GM20431 (cell line): Measurements from ENCODE around the gene UBTD1.

Experiments
- in situ Hi-C: fragments of 300-500 bp; cut with MseI, MboI; formaldehyde crosslinking; loops from one replicate; pipeline ENCODE4 v1.15.0; 2020; ENCODE audit warnings: low sequenced_read_pairs; ENCODE audit not compliant: unreplicated experiment

UBTD1 gene

GRCh38 chr10:97533888-97534287 lies 35.2 kb downstream of the UBTD1 start:
- in situ Hi-C loops, result no loop called here

GRCh38 chr10:97534746-97535367 lies 36.1 kb downstream of the UBTD1 start:
- in situ Hi-C loops, result no loop called here

GRCh38 chr10:97537186-97537869 lies 38.6 kb downstream of the UBTD1 start:
- in situ Hi-C loops, result no loop called here

GRCh38 chr10:97538411-97538810 lies 39.7 kb downstream of the UBTD1 start:
- in situ Hi-C loops, result no loop called here

GRCh38 chr10:97538839-97539238 lies 40.1 kb downstream of the UBTD1 start:
- in situ Hi-C loops, result no loop called here

GRCh38 chr10:97539523-97540200 lies 40.9 kb downstream of the UBTD1 start:
- in situ Hi-C loops, result no loop called here

- in situ Hi-C loops, result no loop called here
Observed at GRCh38 chr10:97540669-97541500, 42.2 kb downstream of the UBTD1 start.

- in situ Hi-C loops, result no loop called here
Observed at GRCh38 chr10:97542169-97543024, 43.7 kb downstream of the UBTD1 start.

GRCh38 chr10:97543025-97543546 lies 44.4 kb downstream of the UBTD1 start:
- in situ Hi-C loops, result no loop called here

- in situ Hi-C loops, result no loop called here
Observed at GRCh38 chr10:97546456-97547270, 47.9 kb downstream of the UBTD1 start.

GRCh38 chr10:97547271-97547600 lies 48.5 kb downstream of the UBTD1 start:
- in situ Hi-C loops, result no loop called here

- in situ Hi-C loops, result no loop called here
Observed at GRCh38 chr10:97547962-97548361, 49.2 kb downstream of the UBTD1 start.

GRCh38 chr10:97548828-97549455 lies 50.2 kb downstream of the UBTD1 start:
- in situ Hi-C loops, result no loop called here

- in situ Hi-C loops, result no loop called here
Observed at GRCh38 chr10:97549587-97550322, 51.0 kb downstream of the UBTD1 start.

- in situ Hi-C loops, result no loop called here
Observed at GRCh38 chr10:97550336-97551149, 51.8 kb downstream of the UBTD1 start.

GRCh38 chr10:97551271-97551670 lies 52.5 kb downstream of the UBTD1 start:
- in situ Hi-C loops, result no loop called here

GRCh38 chr10:97553575-97554031 lies 54.9 kb downstream of the UBTD1 start:
- in situ Hi-C loops, result no loop called here
